NCI-H69 (cell line): ENCODE results near the gene NRBF2.
A peak's percentile ranks its signal among the peaks of the same experiment; 100 is the strongest.

Experiments used
- DNase-seq: peaks from one replicate; lab custom pipeline; 2025; lab: John Stamatoyannopoulos, UW

The NRBF2 gene

GRCh38 chr10:63164166-63164623 lies 31.1 kb downstream of the NRBF2 start:
- no peak for DNase-seq

GRCh38 chr10:63165249-63165648 lies 32.1 kb downstream of the NRBF2 start:
- DNase-seq, result no peak

- peak; percentile 75 for DNase-seq
Observed at GRCh38 chr10:63166742-63167258, 33.7 kb downstream of the NRBF2 start.

GRCh38 chr10:63168821-63169462 lies 35.8 kb downstream of the NRBF2 start:
- DNase-seq, result no peak

GRCh38 chr10:63169624-63170023 lies 36.5 kb downstream of the NRBF2 start:
- DNase-seq, result no peak

- no peak for DNase-seq
Observed at GRCh38 chr10:63171255-63171855, 38.2 kb downstream of the NRBF2 start.

GRCh38 chr10:63171926-63172325 lies 38.8 kb downstream of the NRBF2 start:
- DNase-seq, result no peak

GRCh38 chr10:63173468-63174232 lies 40.5 kb downstream of the NRBF2 start:
- DNase-seq, result no peak

- DNase-seq, result no peak
Observed at GRCh38 chr10:63175534-63175933, 42.4 kb downstream of the NRBF2 start.

GRCh38 chr10:63192826-63193225 lies 59.7 kb downstream of the NRBF2 start:
- DNase-seq, result no peak

- no peak for DNase-seq
Observed at GRCh38 chr10:63197344-63198092, 64.4 kb downstream of the NRBF2 start.

GRCh38 chr10:63199716-63200115 lies 66.6 kb downstream of the NRBF2 start:
- DNase-seq, result no peak

GRCh38 chr10:63200431-63200830 lies 67.3 kb downstream of the NRBF2 start:
- peak; percentile 0 for DNase-seq

- no peak for DNase-seq
Observed at GRCh38 chr10:63201118-63201517, 68.0 kb downstream of the NRBF2 start.
